Activated CD8-positive, alpha-beta memory T cell treated with anti-CD3 and anti-CD28 coated beads for 48 hours (primary cell): ENCODE measurements around the gene PARD3.
"Not testable (repeated sequence)": the region's sequence is repeated elsewhere in the genome, so short reads cannot be mapped to it uniquely, and the experiment has no call there.

Experiments used
- DNase-seq, 3 experiments: peaks; one replicate each; pipeline ENCODE4 v3.0.0-alpha.2; 2020; ENCODE audit warnings: low read depth in 2 of 3, low spot score in 2 of 3

PARD3 gene

GRCh38 chr10:34815185-34816084, at the start of gene PARD3:
Gene PARD3 (minus strand): TSS chr10:34815296. CDS start chr10:34814995, 301 bp downstream.
- DNase-seq, result no peak

DNA sequence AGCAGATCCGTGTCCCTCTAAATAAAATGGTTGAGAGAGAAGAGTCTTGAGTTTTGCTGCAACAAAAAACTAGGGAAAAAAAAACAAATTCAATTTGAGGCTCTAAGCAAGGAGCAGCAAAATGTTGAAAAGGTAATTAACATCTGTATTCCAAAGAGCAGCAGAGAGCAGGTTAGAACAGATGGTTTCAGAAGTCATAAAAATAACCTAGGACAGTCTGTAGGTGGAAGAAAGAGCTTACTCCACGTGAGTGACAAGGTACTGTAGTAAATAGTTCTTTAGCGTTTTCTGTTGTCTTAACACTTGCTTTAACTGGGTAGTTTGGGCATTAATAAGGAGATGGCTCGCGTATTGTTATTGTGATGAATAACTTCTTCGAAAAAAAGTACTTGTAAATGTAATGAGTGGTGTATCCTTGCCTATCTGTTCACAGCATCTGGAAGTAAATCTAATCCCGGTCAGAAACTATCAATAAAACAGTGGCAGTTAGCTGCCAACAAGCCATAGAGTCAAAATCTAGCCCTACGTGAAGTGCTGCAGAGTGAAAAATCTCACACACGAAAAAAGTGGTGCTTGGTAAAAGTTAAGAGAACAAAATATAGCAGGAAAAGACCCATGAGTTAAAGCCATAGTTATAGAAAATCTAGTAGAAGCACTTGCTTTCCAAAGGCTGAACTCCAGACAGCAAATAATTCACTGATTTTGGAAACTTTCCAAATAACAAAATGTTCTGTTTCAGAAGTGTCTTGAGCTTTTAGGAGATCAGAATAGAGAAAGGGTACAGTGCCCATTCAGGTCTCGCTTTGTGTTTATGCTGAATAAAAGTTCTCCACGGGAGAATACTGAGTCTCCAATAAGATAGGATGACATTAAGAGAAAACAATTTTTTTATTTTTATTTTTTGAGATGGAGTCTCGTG, 49.3 kb upstream of the PARD3 start:
- DNase-seq, result no peak

- DNase-seq, result no peak
Observed at GRCh38 chr10:34862892-34863291, 47.8 kb upstream of the PARD3 start.

GRCh38 chr10:34861293-34862021, 46.4 kb upstream of the PARD3 start:
- no peak for DNase-seq

DNA sequence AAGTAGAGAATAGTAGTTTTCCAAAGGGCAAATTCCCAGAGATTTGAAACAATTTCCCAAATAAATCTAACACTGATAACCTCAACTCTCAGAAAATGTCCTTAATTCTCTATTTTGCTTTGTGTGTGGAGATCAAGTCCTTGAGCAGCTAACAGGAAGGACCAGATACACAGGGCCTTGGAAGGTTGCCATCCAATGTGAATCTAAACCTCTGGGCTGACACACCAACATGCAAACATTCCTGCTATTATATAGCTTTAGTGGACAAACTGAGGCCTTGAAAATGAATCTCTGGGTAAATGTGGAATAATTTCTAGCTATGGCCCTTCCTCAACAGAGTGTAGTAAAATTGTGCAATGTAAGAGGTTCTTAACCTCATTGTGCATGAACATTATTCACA, 44.1 kb upstream of the PARD3 start:
- DNase-seq, result no peak

- DNase-seq, result no peak
Observed at GRCh38 chr10:34858003-34858402, 42.9 kb upstream of the PARD3 start.

- DNase-seq, result no peak
Observed at GRCh38 chr10:34854147-34854601, 39.1 kb upstream of the PARD3 start.

DNA sequence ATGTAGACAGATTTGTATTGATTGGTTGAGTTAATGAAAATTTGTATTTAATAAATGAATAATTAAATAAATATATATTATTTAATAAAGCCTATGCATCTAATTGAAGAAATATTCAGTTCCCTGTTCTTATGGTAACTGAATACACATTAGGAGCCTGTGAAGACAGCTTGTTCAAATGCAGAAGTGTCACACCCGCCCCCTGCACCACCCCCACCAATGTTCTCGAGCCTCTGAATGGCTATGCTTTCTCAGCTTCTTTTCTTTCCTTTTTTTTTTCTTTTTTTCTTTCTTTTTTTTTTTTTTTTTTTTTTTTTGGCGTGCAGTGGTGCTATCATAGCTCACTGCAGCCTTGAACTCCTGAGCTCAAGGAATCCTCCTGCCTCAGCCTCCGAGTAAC, 38.3 kb upstream of the PARD3 start:
- DNase-seq, result no peak

GRCh38 chr10:34850558-34850957, 35.5 kb upstream of the PARD3 start:
- no peak for DNase-seq

GRCh38 chr10:34850036-34850435, 34.9 kb upstream of the PARD3 start:
- no peak for DNase-seq

DNA sequence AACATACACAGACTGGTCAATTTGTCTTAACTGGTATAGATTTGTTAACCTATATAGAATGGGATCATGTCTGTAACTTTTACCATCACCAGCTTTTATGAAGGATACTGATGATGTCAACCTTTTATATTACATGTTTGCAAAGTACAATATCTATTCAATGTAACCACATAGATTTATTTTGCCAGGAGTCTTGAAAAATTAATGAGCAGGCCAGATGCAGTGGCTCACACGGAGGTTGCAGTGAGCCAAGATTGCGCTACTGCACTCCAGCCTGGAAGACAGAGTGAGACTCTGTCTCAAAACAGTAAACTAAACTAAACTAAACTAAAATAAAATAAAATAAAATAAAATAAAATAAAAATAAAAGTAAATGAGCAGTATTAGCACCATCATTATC, 30.0 kb upstream of the PARD3 start:
- no peak for DNase-seq

DNA sequence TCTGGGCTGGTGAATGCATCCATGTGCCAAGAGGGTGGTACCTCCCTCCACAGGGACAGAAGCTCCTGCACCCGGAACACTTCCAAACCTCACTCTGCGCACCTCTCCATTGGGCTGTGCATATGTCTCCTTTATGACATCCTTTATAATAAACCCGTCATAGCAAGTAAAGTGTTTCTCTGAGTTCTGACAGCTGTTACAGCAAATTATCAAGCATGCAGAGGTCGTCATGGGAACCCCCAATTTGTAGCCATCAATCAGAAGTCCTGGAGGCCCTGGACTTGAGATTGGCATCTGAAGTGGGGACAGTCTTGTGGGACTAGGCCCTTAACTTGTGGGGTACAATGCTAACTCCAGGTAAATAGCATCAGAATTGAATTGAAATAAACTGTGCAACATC, 29.4 kb upstream of the PARD3 start:
- no peak for DNase-seq

DNA sequence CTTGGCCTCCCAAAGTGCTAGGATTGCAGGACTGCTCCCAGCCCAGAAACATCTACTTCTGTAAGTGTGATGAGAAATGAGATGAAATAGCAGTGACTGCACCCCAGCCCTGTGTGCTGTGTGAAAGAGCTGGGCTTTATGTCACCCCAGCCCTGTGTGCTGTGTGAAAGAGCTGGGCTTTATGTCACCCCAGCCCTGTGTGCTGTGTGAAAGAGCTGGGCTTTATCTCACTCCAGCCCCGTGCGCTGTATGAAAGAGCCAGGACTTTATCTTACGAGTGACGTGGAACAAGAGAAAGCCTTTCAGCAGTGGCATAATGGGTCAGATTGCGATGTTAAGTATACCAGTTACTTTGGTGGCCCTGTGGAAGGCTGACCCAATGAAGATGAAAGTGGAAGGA, 28.4 kb upstream of the PARD3 start:
- not testable (repeated sequence) for DNase-seq

DNA sequence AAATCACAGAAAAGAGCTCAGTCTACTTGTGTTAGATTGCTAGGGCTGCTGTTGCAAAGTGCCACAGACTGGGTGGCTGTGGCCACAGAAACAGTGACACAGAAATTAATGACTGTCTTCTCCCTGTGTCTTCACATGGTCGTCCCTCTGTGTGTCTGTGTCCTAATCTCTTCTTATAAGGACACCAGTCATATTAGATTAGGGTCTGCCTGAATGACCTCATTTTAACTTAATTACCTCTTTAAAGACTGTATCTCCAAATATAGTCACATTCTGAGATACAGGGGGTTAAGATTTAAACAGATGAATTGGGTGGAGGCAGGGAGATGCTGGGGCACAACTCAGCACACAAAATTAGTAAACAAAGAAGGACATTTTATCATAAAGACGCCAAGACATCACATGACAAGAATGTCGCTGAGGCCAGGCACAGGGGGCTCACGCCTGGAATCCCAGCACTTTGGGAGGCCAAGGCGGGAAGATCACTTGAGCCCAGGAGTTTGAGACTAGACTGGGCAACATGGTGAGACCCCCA, 23.3 kb upstream of the PARD3 start:
- no peak for DNase-seq

GRCh38 chr10:34835908-34836508, 20.9 kb upstream of the PARD3 start:
- no peak for DNase-seq

DNA sequence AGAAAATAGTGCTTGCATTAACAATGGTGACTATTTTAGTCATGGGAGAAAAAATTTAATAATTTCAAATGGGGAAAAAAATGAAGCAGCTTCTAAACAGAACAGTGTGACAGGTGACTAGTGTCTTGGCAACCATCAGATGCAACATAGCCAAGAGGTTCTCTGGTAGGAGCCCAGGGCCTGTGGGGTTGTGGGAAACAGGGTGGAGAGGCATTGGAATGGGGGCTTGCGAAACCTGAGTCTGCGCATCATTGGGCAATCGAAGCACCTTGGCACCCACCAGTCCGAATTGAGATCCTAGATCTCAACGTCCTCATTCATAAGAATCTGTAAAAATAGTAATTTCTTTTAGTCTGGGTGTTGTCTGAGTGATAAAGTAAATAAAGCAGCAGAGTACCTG, 19.2 kb upstream of the PARD3 start:
- no peak for DNase-seq

- DNase-seq, result no peak
Observed at GRCh38 chr10:34830217-34830822, 15.2 kb upstream of the PARD3 start.

- no peak for DNase-seq
Observed at GRCh38 chr10:34826857-34827766, 12.0 kb upstream of the PARD3 start.

DNA sequence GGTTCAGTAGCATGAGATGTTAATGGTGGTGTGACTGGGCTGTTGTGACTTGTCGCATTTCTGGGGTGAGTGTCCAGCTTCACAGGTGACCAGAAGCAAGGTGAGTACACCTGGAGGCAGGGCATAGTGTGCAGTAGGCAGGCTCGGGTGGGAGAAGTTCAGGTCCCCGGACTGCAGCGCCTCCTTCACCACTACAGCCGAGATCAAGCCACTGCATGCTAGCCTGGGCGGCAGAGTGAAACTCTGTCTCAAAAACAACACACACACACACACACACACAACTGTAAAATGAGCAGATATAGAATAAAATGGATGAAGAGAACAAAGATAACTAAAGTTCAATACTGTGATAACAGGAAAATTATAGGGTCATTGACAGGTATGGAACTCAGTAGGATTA, 11.1 kb upstream of the PARD3 start:
- DNase-seq, result no peak
